ENCODE results near the gene BSND.

The BSND gene

DNA sequence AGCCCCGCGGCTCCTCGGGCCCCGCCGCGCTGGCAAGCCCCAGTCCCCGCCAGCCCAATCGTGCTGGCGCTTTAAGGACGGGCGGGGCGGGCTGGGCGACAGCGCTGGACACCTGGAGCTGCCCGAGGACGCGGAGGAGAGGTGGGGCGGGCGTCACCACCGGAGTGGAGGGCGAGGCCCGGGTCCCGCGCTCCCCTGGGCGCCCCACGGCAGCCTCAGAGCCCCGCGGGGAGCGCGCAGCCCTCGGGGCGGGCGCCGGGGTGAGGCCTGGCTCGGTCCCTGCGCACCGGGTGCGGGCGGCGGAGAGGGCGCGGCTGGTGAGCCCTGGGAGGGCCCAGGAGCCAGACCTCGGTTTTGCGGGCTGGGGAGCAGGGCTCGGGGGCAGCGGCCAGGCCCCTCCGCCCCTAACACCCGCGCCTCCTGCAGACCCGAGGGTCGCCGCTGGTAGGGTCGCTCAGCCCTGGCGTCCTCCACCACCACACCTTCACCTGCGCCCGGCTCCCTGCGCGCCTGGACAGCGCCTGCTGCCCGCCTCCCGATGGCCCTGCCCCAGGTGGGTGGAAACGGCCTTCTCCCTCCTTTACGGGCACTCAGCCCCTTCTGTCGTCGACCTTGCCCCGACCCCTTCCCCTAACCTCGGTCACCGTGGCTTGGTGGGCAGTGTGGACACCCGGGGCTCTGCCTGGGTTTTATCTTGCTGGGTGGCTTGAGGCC, 18.0 kb upstream of the BSND start, which contains the start of gene TMEM61:
Gene TMEM61, plus strand, starts transcription at position 101 of the 714 bp plus-strand sequence. Its CDS starts 438 bp downstream, at position 539.
- DNase-seq (no peak), ATAC-seq (replicated peaks) (no peak)
- H3K9me3 Mint-ChIP-seq, result no peaks in the 10 kb centered on the region
- no peaks in the 10 kb centered on the region for H3K4me1 Mint-ChIP-seq
- H3K36me3 Mint-ChIP-seq, result no peaks in the 10 kb centered on the region
- H3K27ac Mint-ChIP-seq, result peak within 1 kb of the TSS; percentile 25
- peaks cover 49 to 60% of the 10 kb centered on the region in 2 donors for H3K27me3 Mint-ChIP-seq
- no peak within 1 kb of the TSS for H3K4me3 Mint-ChIP-seq

DNA sequence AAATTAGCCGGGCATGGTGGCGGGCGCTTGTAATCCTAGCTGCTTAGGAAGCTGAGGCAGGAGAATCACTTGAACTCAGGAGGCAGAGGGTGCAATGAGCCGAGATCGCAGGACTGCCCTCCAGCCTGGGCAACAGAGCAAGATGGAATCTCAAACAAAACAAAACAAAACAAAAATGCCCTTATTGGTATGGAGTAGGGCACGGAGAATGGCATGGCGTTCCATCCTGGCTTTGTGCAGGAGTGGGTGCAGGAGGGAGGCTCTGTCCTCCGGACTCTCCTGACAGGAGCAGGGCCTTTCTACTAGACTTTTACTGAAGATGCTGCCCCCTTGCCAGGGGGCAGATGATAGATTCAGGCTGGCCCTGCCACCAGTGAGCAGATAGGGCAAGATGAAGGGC, 17.3 kb upstream of the BSND start:
- ATAC-seq (replicated peaks) (no peak), DNase-seq (no peak)
- Mint-ChIP-seq H3K27ac (no peak overlapping the region), H3K4me1 (no peaks in the 10 kb centered on the region), H3K36me3 (no peaks in the 10 kb centered on the region), H3K4me3 (no peak overlapping the region), H3K27me3 (peaks cover 47 to 61% of the 10 kb centered on the region in 2 donors), H3K9me3 (no peaks in the 10 kb centered on the region)

DNA sequence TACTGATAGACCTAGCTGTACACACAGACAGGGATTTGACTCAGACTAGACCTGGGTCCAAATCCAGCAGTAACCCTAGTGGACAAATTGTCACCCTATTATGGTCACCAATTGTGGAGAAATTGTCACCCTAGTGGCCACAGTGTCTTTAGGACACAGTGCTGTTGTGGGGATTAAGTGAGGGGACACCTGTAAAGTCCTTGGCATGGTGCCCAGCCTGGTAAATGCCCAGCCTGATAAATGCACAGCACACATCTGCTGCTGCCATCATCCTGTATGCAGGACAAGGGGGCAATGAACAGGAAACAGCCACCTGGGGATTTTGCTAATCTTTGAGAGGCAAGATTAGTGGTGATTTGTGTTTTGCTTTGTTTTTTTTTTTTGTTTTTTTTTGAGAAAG, 16.0 kb upstream of the BSND start:
- H3K27me3 Mint-ChIP-seq, result peaks cover 50 to 59% of the 10 kb centered on the region in 2 donors
- no peaks in the 10 kb centered on the region for H3K9me3 Mint-ChIP-seq
- ATAC-seq (replicated peaks) (peak in 1 of 2 donors; percentile 14), DNase-seq (no peak)
- H3K4me1 Mint-ChIP-seq, result no peaks in the 10 kb centered on the region
- H3K27ac Mint-ChIP-seq, result no peak overlapping the region
- no peaks in the 10 kb centered on the region for H3K36me3 Mint-ChIP-seq
- H3K4me3 Mint-ChIP-seq, result no peak overlapping the region

DNA sequence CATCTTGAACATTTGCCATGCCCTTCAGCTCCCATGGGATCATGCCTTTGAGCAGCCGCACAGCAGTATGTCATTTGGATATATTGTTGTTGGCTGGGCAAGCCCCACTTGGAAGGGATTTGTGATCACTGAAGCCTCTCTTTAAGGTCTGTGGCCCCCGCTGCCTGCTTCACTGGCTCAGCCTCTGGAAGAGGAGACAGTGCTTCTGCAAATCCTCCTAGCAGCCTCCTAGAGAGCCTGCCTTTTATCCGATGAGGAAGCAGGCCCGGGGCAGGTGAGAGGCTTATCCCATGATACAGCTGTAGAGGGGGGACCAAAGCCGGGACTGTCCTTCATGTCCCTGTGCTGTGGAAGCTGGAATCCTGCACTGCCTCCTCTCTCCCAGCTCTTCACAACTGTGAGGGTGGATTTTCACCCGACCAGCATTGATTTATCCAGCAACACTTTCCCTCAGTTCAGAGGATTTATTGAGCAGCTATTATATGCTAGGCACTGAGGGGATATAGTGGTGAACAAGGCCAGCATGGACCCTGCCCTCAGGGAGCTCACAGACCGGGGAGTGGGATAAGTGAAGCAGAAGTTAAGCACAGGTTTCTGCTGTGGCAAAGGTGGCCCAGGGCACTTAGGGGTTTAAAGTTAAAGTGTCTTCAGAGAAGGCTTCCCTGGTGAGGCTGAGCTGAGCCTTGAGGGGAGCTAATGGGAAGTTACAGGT, 14.4 kb upstream of the BSND start:
- H3K9me3 Mint-ChIP-seq, result no peaks in the 10 kb centered on the region
- DNase-seq (no peak), ATAC-seq (replicated peaks) (no peak)
- H3K36me3 Mint-ChIP-seq, result no peaks in the 10 kb centered on the region
- H3K4me3 Mint-ChIP-seq, result no peak overlapping the region
- no peaks in the 10 kb centered on the region for H3K4me1 Mint-ChIP-seq
- peaks cover 39 to 47% of the 10 kb centered on the region in 2 donors for H3K27me3 Mint-ChIP-seq
- no peak overlapping the region for H3K27ac Mint-ChIP-seq

DNA sequence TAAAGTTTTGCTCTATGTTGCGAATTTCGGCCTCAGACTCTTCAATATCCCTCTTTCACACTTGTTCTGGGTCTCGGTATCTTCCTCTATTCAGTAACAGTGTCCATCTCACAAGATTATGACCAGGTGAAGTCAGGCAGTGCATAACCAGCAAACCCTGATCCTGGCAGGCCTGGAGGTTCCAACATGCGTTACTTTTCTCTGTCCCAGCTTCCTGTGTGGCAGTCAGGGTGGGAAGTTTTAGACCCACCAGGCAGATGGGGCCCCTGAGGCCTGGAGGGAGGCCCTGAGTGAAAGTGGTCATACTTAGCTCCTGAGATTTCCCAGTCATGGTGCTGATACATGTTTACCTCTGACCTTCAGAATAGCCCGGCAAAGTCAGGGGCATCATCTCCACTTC, 13.2 kb upstream of the BSND start:
- ATAC-seq (replicated peaks) (no peak), DNase-seq (no peak)
- H3K27me3 Mint-ChIP-seq, result peaks cover 32 to 37% of the 10 kb centered on the region in 2 donors
- no peak overlapping the region for H3K4me3 Mint-ChIP-seq
- H3K9me3 Mint-ChIP-seq, result no peaks in the 10 kb centered on the region
- H3K36me3 Mint-ChIP-seq, result no peaks in the 10 kb centered on the region
- H3K4me1 Mint-ChIP-seq, result no peaks in the 10 kb centered on the region
- no peak overlapping the region for H3K27ac Mint-ChIP-seq

DNA sequence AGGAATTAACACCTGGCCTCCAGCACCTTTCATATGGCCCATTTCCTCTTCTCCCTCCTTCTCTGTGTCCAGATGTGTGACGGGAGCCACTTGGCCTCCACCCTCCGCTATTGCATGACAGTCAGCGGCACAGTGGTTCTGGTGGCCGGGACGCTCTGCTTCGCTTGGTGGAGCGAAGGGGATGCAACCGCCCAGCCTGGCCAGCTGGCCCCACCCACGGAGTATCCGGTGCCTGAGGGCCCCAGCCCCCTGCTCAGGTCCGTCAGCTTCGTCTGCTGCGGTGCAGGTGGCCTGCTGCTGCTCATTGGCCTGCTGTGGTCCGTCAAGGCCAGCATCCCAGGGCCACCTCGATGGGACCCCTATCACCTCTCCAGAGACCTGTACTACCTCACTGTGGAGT, 12.7 kb upstream of the BSND start:
- Mint-ChIP-seq H3K36me3 (no peaks in the 10 kb centered on the region), H3K27ac (no peak overlapping the region), H3K27me3 (peaks cover 31 to 34% of the 10 kb centered on the region in 2 donors), H3K9me3 (no peaks in the 10 kb centered on the region), H3K4me1 (no peaks in the 10 kb centered on the region), H3K4me3 (no peak overlapping the region)
- no peak for ATAC-seq (replicated peaks)
- no peak for DNase-seq

DNA sequence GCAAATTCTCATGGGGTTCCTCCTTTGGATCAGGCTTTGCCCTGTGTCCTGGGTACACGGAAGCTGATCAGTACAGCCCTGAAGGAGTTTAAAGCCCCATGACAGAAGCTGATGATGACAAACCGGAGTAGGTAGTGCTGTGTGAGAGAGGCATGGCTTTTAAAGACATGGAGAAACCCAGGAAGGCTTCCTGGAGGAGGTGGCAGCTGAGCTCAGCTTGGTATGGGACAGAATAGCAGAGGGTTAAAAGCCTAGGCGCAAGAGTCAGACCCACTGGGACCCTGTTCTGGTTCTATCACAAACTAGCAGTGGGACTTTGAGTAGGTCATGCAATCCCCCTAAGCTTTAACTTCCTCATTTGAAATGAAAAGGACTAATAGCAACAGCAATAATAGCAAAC, 12.2 kb upstream of the BSND start:
- DNase-seq (no peak), ATAC-seq (replicated peaks) (no peak)
- H3K36me3 Mint-ChIP-seq, result no peaks in the 10 kb centered on the region
- H3K9me3 Mint-ChIP-seq, result no peaks in the 10 kb centered on the region
- H3K27ac Mint-ChIP-seq, result no peak overlapping the region
- H3K4me3 Mint-ChIP-seq, result no peak overlapping the region
- H3K27me3 Mint-ChIP-seq, result peaks cover 26 to 28% of the 10 kb centered on the region in 2 donors
- no peaks in the 10 kb centered on the region for H3K4me1 Mint-ChIP-seq

DNA sequence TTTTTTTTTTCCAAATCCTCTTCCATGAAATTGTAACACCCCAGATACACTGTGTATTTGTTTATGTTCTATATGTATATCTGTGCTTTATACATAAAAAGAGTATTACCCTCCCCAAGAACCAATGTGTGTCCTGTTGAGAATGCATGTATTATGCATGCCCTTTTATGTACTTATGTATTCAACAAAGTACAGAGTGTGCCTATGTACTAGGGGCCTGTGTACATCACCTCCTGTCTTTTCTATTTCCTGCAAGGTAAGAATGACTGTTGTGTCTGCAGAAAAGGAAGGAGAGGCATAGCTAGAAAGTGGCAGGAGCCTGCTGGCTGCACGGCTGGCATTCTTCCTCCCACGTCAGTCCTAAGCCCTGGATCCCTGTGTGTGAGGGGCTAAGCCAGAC, 11.3 kb upstream of the BSND start:
- H3K27me3 Mint-ChIP-seq, result peaks cover 17 to 20% of the 10 kb centered on the region in 2 donors
- no peaks in the 10 kb centered on the region for H3K4me1 Mint-ChIP-seq
- no peaks in the 10 kb centered on the region for H3K36me3 Mint-ChIP-seq
- ATAC-seq (replicated peaks) (no peak), DNase-seq (no peak)
- no peak overlapping the region for H3K27ac Mint-ChIP-seq
- no peaks in the 10 kb centered on the region for H3K9me3 Mint-ChIP-seq
- no peak overlapping the region for H3K4me3 Mint-ChIP-seq

DNA sequence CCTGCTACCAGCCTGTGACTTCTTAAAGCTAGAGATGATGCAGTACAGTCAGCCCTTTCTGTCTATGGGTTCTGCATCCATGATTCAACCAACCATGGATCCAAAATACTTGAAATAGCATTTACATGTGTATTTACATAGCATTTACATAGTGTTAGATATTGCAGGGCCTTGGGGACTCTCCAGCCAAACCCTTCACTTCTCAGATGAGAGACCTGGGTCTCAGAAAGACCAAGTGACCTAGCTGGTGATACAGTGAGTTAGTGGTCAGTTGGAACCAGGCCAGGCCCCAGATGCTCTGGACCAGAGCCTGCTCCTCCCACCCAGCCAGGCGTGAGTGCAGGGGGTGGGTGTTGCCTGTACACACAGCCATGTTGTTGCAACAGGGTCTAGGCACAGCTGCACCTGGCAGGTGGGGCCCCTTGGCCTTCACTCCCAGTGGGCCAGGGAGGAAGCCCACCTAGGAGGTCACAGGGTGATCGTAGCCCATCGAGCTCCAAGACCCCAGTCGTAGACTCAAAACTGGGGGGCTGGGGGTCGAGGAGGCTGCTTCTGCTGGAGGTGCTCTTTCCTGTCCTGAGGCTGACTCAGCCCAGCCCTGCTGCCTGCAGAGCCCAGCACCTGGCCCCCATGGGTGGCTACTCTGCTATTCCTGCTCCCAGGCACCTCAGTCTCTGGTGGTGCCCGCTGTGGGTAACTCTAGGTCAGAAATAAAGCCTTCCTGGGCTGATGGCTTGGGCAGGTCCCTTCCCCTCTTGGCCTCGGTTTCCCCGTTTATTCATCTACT, 10.6 kb upstream of the BSND start:
- Mint-ChIP-seq H3K27me3 (peaks cover 15 to 16% of the 10 kb centered on the region in 2 donors), H3K4me3 (no peak overlapping the region), H3K4me1 (no peaks in the 10 kb centered on the region), H3K36me3 (no peaks in the 10 kb centered on the region), H3K27ac (no peak overlapping the region), H3K9me3 (no peaks in the 10 kb centered on the region)
- ATAC-seq (replicated peaks), result no peak
- no peak for DNase-seq

DNA sequence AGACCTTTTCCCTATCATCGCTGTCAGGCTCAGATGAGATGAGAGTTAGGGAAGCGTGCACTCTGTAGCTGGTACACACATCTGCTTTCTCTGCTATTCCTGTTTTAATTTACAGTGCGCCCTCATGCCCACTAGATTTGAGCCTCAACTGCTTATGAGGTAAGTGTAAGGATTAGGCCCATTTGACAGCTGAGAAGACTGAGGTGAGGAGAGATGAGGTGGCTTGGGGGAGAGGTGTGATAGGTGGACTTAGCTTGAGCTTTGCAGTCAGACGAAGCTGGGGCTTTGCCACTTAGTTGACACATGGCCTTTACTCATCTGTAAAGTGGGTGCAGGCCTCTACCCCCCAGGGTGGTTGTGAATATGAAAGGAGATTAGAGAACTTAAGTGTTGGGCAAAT, 9.8 kb upstream of the BSND start:
- H3K9me3 Mint-ChIP-seq, result no peaks in the 10 kb centered on the region
- no peak for ATAC-seq (replicated peaks)

DNA sequence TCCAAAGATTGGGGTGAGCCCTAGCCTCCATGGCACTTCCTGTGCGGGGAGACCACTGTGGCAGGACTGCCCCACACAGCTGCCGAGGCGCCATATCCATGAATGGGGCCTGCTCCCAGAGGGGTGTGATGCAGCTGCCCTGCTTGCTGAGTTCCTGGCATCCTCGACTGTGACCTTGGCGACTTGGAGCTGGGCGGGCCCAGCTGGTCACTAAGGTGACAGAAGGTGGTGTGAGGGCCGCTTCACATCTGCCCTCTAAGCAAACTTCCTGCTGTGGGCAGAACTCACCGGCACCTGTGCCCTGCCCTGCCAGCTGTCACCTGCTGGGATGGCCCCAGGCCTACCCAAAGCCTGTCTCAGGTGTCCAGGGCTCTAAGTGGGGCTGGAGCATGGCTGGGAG, 9.3 kb upstream of the BSND start:
- no peak overlapping the region for H3K27ac Mint-ChIP-seq
- no peaks in the 10 kb centered on the region for H3K36me3 Mint-ChIP-seq
- DNase-seq, result no peak
- no peak for ATAC-seq (replicated peaks)
- no peak overlapping the region for H3K4me3 Mint-ChIP-seq
- no peaks in the 10 kb centered on the region for H3K9me3 Mint-ChIP-seq
- no peaks in the 10 kb centered on the region for H3K4me1 Mint-ChIP-seq
- peaks cover 12 to 13% of the 10 kb centered on the region in 2 donors for H3K27me3 Mint-ChIP-seq

More for the DNA sequence above, 9.8 kb upstream of the BSND start:
- Mint-ChIP-seq H3K4me1 (no peaks in the 10 kb centered on the region), H3K4me3 (no peak overlapping the region), H3K27ac (no peak overlapping the region), H3K36me3 (no peaks in the 10 kb centered on the region), H3K27me3 (peaks cover 10% of the 10 kb centered on the region in 2 donors)
- DNase-seq, result no peak

DNA sequence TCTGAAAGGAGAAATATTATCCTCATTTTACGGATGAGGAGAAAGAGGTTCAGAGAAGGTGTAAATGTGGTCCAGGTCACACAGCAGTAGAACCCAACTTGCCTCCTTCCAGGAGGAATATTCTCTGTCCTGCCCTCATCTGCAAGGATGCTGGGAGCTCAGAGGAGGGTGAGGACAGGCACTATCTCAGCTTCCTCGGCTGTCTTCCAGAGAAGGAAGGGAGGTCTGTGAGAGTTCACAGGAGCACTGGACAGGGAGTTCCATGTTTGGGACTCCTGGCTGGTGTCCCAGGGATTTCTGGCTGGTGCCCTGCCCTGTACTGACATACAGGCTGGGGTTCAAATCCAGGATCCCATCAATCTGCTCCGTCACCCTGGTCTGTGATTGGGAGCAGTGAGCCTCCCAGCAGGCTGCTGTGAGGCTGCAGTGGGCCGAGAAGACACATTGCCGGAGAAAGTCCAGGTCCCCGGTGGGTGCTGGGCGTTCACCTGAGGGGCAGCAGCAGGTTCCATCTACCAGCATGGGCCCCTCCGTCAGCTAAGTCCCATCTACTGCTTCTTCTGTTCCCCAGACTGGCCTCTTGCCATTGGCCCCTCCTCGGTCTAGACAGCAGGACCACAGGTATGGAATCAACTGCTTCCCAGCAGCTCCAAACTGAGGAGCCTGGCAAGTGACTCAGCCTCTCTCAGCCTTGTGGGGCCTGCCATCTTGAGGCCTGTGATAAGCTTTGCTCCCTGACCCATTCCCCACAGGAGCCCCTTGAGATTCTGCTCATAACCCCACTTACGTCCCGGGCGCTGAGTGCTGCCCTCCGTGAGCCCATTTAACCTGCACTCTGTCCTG, 8.5 kb upstream of the BSND start:
- no peaks in the 10 kb centered on the region for H3K4me1 Mint-ChIP-seq
- H3K27ac Mint-ChIP-seq, result no peak overlapping the region
- no peak for ATAC-seq (replicated peaks)
- H3K4me3 Mint-ChIP-seq, result no peak overlapping the region
- no peak for DNase-seq
- H3K9me3 Mint-ChIP-seq, result no peaks in the 10 kb centered on the region
- H3K36me3 Mint-ChIP-seq, result no peaks in the 10 kb centered on the region
- H3K27me3 Mint-ChIP-seq, result peaks cover 17% of the 10 kb centered on the region in 2 donors

DNA sequence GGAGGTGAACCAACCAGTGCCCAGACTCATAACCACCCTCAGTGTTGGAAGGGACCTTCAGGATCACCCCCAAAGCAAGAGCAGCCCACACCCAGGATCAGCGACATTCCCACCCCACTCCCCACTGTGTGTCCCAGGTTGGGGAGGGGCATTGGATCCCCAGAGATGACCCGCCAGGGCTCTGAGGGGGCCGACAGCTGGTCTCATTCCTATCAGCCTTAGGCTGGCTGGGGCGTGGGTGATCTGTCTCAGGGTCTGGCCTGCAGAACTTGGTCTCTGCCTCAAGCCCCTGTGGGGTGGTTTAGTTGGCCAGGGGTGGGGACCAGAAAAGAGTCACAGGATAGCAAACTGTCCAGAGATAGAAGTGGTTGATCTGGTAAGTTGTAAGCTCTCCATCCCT, 7.8 kb upstream of the BSND start:
- H3K9me3 Mint-ChIP-seq, result no peaks in the 10 kb centered on the region
- H3K4me3 Mint-ChIP-seq, result no peak overlapping the region
- no peaks in the 10 kb centered on the region for H3K36me3 Mint-ChIP-seq
- DNase-seq (no peak), ATAC-seq (replicated peaks) (no peak)
- no peak overlapping the region for H3K27ac Mint-ChIP-seq
- no peaks in the 10 kb centered on the region for H3K4me1 Mint-ChIP-seq
- peaks cover 18 to 20% of the 10 kb centered on the region in 2 donors for H3K27me3 Mint-ChIP-seq

DNA sequence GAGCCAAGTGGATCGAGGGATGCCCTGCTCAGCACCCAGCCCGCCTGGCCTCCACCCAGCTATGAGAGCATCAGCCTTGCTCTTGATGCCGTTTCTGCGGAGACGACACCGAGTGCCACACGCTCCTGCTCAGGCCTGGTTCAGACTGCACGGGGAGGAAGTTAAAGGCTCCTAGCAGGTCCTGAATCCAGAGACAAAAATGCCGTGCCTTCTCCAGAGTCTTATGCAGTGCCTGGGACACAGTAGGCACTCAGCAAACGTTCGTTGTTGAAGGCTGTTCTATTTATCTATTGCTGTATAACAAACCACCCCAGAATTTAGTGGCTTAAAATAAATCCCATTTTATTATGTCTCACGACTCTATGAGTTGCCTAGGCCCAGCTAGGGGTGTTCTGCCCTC, 6.8 kb upstream of the BSND start:
- no peak for ATAC-seq (replicated peaks)
- H3K36me3 Mint-ChIP-seq, result no peaks in the 10 kb centered on the region
- no peak overlapping the region for H3K27ac Mint-ChIP-seq
- H3K9me3 Mint-ChIP-seq, result no peaks in the 10 kb centered on the region
- no peak for DNase-seq
- H3K27me3 Mint-ChIP-seq, result peaks cover 27 to 29% of the 10 kb centered on the region in 2 donors
- H3K4me1 Mint-ChIP-seq, result peaks cover 4 to 7% of the 10 kb centered on the region in 2 donors
- H3K4me3 Mint-ChIP-seq, result no peak overlapping the region
